Measurements from ENCODE around the gene IPO4.
A peak's percentile ranks its signal among the peaks of the same experiment; 100 is the strongest.

IPO4 gene

DNA sequence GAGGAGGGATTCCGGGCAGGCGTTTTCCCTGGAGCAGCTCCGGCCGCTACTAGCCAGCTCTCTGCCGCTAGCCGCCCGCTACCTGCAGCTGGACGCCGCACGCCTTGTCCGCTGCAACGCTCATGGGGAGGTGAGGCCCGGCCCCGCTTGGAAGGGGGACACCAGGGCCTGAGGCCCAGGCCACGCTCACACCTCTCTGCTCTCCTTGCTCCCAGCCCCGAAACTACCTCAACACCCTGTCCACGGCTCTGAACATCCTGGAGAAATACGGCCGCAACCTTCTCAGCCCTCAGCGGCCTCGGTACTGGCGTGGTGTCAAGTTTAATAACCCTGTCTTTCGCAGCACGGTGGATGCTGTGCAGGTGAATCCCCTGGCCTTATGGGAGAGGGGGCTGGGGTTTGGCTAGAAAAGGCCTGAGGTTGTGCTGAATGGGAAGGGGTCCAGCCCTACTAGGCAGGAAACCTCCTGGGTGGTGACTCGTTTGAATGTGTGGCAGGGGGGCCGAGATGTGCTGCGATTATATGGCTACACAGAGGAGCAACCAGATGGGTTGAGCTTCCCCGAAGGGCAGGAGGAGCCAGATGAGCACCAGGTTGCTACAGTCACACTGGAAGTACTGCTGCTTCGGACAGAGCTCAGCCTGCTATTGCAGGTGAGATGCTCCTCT is 40.7 kb downstream of the IPO4 start:
- DNase-seq (ENCODE audit: low spot score): no peak

DNA sequence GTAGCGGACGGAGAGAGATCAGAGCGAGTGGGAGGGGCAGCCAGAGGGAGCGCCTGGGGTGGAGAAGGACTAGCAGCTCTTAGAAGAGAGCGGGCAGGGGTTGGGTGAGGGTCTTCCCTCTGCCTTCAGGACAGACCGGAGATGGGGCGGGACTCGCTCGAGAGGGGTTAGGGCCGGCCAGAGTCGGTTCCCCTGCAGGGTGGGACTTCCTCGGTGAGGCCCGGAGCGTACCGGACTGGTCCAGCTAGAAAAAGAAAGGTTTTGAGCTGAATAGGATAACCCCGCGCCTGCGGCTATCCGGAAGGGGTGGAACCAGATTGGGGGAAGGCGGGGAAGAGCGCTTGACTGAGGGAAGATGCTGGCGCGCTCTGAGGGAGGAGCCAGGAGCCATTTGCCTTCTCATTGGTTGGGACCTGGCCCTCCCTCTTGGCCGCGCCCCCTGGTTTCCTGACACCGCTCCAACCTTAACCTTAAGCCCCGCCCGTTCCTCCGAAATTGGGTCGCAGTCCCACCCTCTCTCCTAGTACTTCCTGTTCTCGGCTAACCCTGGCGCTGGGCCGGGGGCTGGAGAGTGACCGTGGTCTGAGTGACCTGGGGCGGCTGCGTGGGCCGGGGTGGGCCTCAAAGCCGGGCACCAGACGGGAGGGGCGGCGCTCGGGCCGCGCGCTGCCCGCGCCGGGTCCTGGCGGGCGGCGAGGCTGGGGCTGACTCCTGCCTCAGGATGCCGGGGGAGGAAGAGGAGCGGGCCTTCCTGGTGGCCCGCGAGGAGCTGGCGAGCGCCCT is 41.4 kb downstream of the IPO4 start, which contains the start of gene RNF31:
Gene RNF31 (plus strand): TSS at position 521 of the 783 bp plus-strand sequence. CDS start 201 bp downstream, at position 722.
- peak; percentile 97 for DNase-seq (ENCODE audit: low spot score)

DNA sequence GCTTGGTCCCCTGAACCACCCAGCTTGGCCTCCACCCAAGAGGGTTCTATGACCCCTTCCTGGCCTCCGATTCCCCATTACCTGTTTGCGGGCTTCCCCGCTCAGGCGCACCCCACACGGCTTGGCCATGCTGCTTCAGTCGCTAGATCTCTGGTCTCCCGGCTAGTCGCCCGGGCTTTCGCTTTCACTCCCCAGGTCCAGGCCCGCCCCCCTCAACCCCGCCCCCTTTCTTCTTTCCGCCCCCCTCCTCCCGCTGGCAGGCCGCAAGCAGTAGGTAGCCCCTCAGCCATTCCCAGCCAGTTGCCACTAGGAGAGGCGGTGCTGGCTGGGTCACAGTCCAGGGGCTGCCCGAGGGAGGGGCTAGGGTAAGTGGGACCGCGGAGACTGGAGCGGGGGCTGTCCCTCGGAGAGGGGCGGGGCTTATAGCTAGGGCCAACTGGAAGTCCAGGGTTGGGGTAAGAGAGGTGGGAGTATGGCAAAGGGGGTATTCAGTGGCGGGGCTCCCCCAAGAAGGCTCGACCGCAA is 42.1 kb downstream of the IPO4 start, which contains the start of gene PSME2:
Gene PSME2 (minus strand): TSS at position 158 of the 525 bp plus-strand sequence. CDS start 29 bp downstream, at position 129.
- peak; percentile 97 for DNase-seq (ENCODE audit: low spot score)

DNA sequence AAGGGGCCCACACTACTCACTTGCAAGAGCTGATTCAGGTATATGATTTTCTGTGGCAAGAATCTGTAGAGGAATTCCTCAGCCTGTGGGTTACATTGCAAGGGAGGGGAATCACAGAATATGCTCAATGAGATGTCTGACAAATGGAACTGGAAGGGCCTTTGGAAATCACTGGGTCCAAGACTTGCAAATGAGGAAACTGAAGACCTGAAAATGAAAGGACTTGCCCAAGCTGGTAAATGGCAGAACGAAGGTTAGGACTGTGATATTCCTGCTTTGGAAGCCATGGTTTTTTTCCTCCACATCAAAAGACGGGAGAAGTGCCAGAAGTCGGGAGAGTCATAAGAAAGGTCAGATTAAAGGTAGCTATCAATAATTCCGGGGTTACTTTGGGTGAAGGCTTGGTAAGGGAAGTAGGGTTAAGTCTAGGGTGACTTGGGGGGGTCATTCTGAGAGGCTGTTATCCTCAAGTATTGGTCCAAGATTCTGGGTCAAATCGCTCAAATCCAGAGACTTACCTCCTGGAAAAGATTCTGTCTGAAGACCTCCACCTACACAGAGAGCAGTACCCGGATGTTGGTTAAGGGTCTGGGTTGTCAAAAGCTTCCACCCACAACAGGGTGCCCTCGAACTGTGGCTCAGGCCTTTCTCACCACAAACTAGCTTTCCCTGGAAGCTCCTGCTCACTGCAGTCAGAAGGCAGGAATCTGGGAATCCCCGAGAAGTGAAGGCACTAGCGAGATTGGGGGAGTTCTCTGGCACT is 42.7 kb downstream of the IPO4 start:
- no peak for DNase-seq (ENCODE audit: low spot score)

DNA sequence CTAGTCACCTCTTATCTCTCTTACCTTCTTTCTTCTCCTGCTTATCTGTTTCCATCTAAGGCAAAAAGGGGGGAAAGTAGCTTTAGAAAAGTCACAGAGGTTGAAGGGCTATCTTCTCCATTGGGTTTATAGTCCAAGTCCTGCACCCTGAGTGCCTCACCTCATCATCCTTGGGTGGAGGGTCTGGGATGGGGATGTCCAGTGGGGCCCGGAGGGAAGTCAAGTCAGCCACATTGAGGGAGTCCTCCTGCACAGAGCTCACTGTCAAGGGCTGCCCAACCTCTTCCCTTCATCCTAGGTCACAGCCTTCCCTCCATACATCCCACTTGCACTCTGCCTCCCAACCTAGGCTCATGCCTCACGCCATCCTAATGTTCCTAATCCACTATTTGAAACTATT is 43.4 kb downstream of the IPO4 start:
- DNase-seq (ENCODE audit: low spot score): no peak

DNA sequence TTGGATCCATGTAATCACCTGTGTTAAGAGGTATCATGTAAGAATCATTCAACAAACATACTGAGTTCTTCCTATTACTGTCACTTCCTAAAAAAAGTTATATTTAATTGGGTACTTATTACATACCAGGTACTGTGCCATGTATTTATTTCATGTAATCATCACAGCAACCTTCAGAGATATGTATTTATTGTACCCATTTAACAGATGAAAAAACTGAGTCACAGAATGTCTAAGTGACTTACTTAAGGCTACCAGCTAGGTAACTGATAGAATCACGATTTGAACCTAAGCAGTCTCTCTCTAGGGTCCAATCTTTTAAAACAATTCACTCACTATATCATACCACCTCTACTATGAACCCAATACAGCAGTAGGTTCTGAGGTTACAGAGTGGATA is 44.2 kb downstream of the IPO4 start:
- DNase-seq (ENCODE audit: low spot score): no peak

DNA sequence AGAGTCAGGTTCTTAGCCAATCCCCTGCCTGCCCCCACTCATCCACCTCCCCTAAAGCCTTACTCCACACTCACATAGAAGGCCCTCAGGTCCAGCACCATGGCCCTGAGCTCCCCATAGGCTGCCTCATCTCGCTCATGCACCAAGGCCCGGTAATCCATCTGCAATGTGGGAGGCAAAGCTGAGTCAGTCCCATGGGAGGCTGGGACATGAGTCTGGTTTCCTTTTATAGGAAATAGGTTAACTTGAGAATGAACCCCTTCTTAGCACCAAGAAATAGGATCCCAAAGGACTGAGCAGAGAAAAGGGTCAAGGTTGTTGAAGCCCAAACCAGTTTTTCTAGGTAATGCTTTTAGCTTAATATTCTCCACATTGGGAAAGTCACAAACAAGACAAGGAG is 45.1 kb downstream of the IPO4 start:
- DNase-seq (ENCODE audit: low spot score): no peak

DNA sequence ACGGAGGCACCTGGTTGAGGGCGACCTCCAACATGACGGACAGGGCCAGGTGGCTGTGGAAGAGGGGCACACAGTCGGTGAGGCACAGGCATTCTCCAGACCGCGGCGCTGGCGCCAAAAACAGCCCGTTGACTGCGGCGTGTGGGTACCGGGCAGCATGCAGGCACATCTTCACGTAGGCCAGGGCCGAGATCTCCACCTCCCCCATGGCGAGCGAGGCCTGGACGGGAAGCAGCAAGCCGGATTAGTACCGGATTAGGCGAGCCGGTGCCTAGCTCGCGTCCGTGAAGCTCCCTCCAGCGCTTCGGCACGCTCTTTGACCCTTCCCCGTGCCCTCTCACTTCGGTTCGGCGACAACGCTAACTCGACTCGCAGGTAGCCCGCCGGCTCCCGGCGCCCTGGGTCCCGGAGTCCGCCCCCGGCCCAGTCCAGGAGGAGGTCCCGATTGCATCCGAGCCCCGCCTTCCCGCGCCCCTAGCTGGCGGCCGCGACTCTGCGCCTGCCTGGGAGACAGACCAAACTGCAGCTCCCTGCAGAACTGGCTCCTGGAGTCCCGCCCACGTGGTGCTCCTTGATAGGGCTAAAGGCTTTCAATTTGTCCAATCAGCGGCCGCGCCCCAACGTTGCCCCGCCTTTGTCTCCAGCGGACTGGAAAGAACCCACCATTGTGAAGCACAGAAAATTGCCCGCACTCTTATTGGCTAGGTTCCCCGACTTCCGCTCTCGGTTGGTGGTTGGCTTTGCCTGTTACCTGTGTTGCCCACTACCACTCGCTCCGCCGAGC is 47.3 kb downstream of the IPO4 start, which contains the start of gene EMC9:
Gene EMC9 (minus strand): TSS at position 495 of the 784 bp plus-strand sequence. CDS start 287 bp downstream, at position 208.
- DNase-seq (ENCODE audit: low spot score): peak; percentile 99

DNA sequence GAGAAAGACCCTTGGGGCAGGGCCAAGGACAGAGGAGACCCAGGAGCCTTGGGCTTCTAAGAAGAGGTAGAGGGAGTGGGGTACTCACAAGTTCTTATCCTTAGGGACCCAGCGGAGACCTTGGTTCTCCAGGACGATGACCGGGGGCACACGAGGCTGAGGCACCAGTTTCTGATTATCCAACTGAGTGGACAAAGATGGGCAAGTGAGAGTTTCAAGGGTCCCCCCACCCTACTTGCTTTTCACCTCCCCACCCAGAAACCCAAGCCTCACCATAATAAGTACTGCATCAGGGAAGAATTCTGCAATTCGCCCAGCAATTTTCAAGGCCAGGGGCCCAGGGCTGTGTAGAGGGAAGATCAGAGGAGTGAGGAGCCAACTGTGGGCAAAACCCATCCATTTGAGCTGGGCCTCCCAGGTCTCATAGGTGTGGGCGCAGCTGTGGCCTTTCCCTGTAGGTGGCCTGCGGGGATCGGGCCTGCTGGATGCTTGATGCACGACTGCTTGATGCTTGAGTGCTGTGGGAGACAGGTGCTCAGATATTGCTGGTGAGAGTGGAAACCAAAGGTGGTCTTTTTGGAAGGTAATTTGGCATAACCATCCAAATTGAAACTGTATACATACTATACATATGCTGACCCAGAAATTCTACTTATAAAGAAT is 49.2 kb downstream of the IPO4 start:
- DNase-seq (ENCODE audit: low spot score): no peak

DNA sequence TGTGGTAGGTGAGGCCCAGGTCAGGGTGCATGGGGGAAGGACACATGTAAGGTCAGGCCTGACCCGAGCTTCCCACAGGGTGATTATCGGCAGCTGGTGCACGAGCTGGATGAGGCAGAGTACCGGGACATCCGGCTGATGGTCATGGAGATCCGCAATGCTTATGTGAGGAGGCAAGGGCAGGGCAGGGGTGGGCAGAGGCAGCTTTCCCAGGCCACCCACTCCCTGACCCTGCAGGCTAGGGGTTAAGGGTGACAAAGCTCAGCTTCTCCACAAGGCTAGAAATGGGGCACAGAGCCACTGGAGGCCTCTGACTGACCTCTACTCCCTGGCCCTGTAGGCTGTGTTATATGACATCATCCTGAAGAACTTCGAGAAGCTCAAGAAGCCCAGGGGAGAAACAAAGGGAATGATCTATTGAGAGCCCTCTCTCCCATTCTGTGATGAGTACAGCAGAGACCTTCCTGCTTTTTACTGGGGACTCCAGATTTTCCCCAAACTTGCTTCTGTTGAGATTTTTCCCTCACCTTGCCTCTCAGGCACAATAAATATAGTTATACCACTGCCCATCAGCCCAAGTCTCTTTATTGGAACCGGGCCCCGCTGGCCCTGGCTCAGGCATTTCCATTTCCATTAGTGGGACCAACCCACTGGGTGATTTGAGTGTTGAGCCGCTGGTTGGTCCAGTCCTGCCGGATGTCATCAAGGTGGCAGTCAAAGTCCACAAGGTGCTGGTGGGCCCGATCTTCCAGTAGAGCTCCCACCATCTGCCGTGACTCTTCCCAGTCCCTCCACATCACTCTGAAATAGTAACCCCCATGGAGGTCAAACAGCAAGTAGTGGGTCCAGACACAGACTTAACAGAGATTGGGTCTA is 50.0 kb downstream of the IPO4 start:
- DNase-seq (ENCODE audit: low spot score): no peak

DNA sequence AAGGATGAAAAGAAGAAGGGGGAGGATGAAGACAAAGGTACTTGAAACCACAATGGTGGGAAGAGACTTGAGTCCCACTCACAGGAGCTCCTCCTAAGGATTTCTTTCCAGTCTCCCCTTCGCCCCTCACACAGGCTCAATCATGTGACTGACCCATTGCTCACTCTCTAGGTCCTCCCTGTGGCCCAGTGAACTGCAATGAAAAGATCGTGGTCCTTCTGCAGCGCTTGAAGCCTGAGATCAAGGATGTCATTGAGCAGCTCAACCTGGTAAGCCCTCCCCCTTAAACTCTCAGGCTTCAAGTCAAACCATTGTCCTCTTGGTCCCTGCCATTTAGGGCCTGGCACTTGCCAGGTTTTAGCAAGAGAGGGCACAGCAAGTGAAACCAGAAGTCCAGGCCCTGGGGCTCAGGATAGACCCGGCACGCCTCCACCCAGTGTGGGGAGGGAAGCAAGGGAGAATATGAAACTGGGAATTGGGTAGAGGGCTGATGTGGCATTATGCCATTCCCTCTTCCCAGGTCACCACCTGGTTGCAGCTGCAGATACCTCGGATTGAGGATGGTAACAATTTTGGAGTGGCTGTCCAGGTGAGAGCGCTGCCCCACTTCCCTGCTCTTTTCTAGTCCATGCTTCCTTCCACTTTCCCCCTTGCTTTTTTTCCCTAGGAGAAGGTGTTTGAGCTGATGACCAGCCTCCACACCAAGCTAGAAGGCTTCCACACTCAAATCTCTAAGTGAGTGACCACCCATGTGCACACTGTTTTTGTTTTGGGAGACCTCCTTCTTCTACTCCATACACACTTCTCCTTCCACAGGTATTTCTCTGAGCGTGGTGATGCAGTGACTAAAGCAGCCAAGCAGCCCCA is 50.9 kb downstream of the IPO4 start:
- DNase-seq (ENCODE audit: low spot score): no peak

DNA sequence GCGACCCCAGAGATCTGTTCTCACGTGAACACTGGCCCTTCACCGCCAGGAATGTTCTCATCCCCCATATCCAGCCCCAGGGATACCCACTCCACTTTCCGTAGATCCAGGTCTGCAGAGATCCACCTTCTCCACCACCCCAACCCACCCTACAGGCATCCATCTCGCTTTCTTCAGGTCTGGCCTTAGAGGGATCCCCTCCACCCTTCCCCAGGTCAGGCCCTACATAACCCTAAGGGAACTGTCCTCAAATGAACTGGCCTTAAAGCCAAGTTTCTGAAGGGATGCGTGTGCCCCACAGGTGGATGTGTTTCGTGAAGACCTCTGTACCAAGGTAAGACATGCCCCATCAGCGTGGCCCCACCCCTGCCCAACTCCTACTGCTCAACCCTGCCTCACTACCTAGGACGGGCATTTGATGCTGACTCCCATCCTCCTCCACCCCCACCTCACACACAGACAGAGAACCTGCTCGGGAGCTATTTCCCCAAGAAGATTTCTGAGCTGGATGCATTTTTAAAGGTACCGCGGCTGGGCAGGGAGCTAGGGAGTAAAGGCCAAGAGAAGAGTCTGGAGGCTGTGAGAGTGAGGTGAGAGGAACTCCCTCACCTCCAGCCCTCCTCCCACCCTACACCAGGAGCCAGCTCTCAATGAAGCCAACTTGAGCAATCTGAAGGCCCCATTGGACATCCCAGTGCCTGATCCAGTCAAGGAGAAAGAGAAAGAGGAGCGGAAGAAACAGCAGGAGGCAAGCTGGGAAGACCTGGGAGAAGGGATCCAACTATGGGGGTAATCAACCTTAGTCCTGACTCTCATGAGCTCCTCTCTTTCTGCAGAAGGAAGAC is 51.7 kb downstream of the IPO4 start:
- DNase-seq (ENCODE audit: low spot score): no peak

DNA sequence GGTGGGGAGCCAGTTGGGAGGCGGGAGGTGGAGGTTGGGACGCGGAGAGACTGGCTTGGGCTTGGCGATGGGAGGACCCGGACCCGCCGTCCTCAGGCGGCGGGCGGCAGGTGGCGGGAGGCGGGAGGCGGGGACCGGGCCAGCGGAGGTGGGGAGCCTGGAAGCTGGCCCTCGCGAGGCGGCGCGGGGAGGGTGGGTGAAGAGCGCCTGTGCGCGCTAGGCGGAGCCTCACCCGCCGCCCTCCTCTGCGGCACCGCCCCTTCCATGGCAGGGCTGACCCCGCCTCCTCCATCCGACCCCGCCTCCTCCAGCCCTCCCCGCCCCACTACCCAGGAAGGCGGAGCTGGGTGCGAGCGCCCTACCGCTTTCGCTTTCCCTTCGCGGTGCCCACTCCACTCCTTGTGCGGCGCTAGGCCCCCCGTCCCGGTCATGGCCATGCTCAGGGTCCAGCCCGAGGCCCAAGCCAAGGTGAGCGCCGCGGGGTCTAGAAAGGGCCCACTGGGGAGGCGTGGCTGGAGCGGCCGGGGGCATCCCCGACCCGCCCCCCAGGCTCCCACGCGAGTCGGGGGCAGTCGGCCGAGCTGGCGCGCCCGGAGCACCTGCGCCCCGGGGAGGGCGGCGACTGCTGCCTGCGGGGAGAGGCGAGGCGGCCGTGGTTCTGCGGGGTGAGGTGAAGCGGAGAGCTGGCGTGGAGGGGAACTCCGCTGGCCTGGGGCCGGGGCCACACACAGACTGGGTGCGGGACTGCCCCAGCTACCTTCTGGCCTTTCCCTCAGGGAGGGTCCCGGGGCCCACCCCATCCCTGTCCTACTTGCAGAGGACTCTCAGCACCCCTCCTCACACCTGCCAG is 52.6 kb downstream of the IPO4 start, which contains the start of gene PSME1:
Gene PSME1 (plus strand): TSS at position 361 of the 850 bp plus-strand sequence. CDS start 69 bp downstream, at position 430.
- peak; percentile 81 for DNase-seq (ENCODE audit: low spot score)

DNA sequence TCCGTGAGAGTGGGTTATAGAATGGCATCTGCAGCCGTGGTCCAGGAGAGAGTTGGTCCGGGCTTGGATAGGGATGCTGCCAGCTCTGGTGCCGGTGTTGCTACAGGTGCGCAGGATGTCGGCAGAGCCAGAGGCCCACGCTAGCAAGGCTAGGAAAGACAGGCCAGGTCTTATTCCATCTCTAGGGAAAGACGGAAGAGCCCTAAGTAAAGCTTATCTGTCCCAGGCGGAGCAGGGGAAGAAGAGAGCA is 53.1 kb downstream of the IPO4 start:
- no peak for DNase-seq (ENCODE audit: low spot score)

DNA sequence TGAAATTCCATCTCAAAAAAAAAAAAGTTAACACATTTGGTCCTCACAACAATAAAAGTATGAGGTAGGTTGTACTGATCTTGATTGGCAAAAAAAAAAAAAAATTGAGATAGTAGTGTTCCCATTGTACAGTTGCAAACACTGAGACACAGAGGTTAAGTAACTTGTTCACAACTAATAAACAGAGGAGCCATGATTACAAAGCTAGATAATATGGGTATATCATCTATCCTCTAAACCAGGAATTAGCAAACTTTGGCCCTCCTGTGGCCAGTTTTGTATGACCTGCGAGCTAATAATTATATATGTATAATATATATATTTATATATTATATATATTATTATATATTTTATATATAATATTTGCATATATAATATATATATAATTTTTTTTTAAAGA is 54.9 kb downstream of the IPO4 start:
- DNase-seq (ENCODE audit: low spot score): no peak

DNA sequence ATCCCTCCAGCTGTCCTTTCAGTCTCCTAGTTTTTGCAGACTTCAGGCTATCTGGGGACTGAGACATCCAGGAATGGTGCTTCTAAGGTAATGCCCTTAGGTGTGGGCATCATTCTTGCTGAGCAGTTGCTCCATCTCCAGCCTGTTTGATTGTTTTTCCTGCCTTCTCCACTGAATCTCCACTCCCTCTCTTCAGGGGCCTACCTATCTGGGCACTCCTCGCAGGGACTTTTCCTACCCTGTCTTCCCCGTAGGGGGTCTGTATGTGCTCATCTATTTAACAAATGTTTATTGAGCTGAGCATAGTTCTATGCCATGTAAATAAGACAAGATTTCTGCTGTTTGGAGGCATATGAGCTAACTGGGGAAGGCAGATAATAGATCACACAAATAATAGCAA is 55.6 kb downstream of the IPO4 start:
- no peak for DNase-seq (ENCODE audit: low spot score)

DNA sequence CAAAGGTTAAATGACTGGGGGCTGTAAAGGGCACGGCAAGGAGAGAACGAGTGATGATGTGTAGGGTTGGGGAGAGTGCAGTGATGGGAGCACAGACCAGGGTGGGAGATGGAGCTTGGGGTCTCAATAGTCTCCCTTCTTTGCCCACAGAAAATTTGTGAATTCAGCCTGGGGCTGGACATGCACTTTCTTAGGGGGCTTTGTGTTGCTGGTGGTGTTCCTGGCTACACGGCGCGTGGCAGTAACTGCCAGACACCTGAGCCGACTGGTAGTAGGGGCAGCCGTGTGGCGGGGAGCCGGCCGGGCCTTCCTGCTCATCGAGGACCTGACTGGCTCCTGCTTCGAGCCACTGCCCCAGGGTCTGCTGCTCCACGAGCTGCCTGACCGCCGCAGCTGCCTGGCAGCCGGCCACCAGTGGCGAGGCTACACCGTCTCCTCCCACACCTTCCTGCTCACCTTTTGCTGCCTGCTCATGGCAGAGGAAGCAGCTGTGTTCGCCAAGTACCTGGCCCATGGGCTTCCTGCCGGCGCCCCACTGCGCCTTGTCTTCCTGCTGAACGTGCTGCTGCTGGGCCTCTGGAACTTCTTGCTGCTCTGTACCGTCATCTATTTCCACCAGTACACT is 56.4 kb downstream of the IPO4 start:
- DNase-seq (ENCODE audit: low spot score): no peak

Measured in SW480 (cell line).